Loucy (cell line): ENCODE measurements around the gene RERE.

Experiments used
- H2AFZ ChIP-seq: fragments of 200-600 bp; sonication (generic); 2 replicates; pipeline ENCODE4 v1.6.0; 2016; ENCODE audit warnings: antibody characterized with exemption, mild to moderate bottlenecking, low read length, moderate library complexity
- H3F3A ChIP-seq: fragments of 200-600 bp; 2 replicates; pipeline ENCODE4 v1.6.0; 2016; ENCODE audit warnings: antibody characterized with exemption, low read depth, mild to moderate bottlenecking
- H3K27me3 ChIP-seq: fragments of 200-600 bp; sonication (generic); 2 replicates; pipeline ENCODE4 v1.6.1; 2014; ENCODE audit warnings: low read length, mild to moderate bottlenecking; ENCODE audit not compliant: insufficient read depth, poor library complexity, severe bottlenecking
- H3K36me3 ChIP-seq: fragments of 200-600 bp; sonication (generic); 2 replicates; pipeline ENCODE4 v1.6.1; 2016; ENCODE audit warnings: low read length; ENCODE audit not compliant: insufficient read depth
- H3K4me1 ChIP-seq: fragments of 200-600 bp; sonication (generic); 2 replicates; pipeline ENCODE4 v1.5.1; 2014; ENCODE audit warnings: low read length, mild to moderate bottlenecking; ENCODE audit not compliant: insufficient read depth, poor library complexity, severe bottlenecking
- H3K4me2 ChIP-seq: fragments of 200-600 bp; sonication (generic); 2 replicates; pipeline ENCODE4 v1.6.0; 2014; ENCODE audit warnings: antibody characterized with exemption, low read length, low read depth, mild to moderate bottlenecking; ENCODE audit not compliant: poor library complexity, severe bottlenecking
- H3K4me3 ChIP-seq: fragments of 200-600 bp; sonication (generic); 2 replicates; pipeline ENCODE4 v1.5.1; 2014; ENCODE audit warnings: low read length, mild to moderate bottlenecking, mixed read lengths; ENCODE audit not compliant: poor library complexity, severe bottlenecking
- H3K79me2 ChIP-seq: fragments of 200-600 bp; sonication (generic); 2 replicates; pipeline ENCODE4 v1.6.1; 2014; ENCODE audit warnings: low read length; ENCODE audit not compliant: insufficient read depth
- H3K9ac ChIP-seq: fragments of 200-600 bp; sonication (generic); 2 replicates; pipeline ENCODE4 v1.6.0; 2014; ENCODE audit warnings: mild to moderate bottlenecking, low read depth, low read length, moderate library complexity; ENCODE audit not compliant: poor library complexity, severe bottlenecking
- H3K9me2 ChIP-seq: fragments of 200-600 bp; sonication (generic); replicated peaks from 2 replicates; pipeline ENCODE4 v1.6.1; 2016; ENCODE audit warnings: low read depth, low read length, mixed read lengths
- H3K9me3 ChIP-seq: fragments of 200-600 bp; sonication (generic); 2 replicates; pipeline ENCODE4 v1.6.1; 2014; ENCODE audit warnings: mild to moderate bottlenecking, antibody characterized with exemption, low read length, low read depth; ENCODE audit not compliant: insufficient read depth
- H4K20me1 ChIP-seq: fragments of 200-600 bp; sonication (generic); 2 replicates; pipeline ENCODE4 v1.6.0; 2014; ENCODE audit warnings: antibody characterized with exemption, low read length, mild to moderate bottlenecking; ENCODE audit not compliant: insufficient read depth, poor library complexity, severe bottlenecking
- EZH2phosphoT487 ChIP-seq: fragments of 200-600 bp; IDR thresholded peaks from 2 replicates; pipeline ENCODE4 v1.6.1; 2018; ENCODE audit warnings: antibody characterized with exemption, mild to moderate bottlenecking, moderate library complexity, borderline replicate concordance
- TF ChIP-seq, protein P1 (sequence below): fragments of 200-600 bp; sonication (generic); conservative IDR thresholded peaks from 2 replicates; pipeline ENCODE4 v1.5.1; 2014; ENCODE audit warnings: mild to moderate bottlenecking, antibody characterized with exemption, low read length

RERE gene

DNA sequence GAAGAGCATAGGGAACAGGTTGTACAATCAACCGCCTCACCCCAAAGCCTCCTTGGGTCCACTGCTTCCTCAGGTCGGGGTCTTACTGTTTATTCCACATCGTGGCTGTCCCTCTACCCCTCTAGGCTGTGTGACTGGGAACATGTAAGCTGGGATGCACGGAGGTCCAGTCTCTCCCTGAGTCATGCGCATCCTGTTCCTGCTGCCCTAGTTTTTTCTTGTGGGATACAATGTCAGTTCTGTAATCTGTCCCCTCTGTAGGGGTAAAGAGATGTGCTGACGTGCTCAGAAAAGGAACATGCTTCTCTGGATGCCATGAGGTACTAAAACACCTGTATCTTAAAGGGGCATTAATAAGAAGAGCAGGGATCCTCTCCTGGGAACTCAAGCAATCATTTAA lies 433.4 kb downstream of the RERE start:
- H4K20me1 ChIP-seq = peaks cover 57% of the 10 kb centered on the region
- no peak overlapping the region for H3K9ac ChIP-seq
- H3K4me2 ChIP-seq = no peak overlapping the region
- H3K4me3 ChIP-seq = no peak overlapping the region
- H3K36me3 ChIP-seq = peaks cover 38% of the 10 kb centered on the region; the same call in 1 of the 2 replicates
- no peaks in the 10 kb centered on the region for H3K27me3 ChIP-seq
- no peak overlapping the region for H2AFZ ChIP-seq
- no peaks in the 10 kb centered on the region for H3K9me2 ChIP-seq
- no peaks in the 10 kb centered on the region for H3K9me3 ChIP-seq
- peaks cover 84% of the 10 kb centered on the region for H3K79me2 ChIP-seq
- no peak for TF ChIP-seq EZH2phosphoT487
- TF ChIP-seq, protein P1, sequence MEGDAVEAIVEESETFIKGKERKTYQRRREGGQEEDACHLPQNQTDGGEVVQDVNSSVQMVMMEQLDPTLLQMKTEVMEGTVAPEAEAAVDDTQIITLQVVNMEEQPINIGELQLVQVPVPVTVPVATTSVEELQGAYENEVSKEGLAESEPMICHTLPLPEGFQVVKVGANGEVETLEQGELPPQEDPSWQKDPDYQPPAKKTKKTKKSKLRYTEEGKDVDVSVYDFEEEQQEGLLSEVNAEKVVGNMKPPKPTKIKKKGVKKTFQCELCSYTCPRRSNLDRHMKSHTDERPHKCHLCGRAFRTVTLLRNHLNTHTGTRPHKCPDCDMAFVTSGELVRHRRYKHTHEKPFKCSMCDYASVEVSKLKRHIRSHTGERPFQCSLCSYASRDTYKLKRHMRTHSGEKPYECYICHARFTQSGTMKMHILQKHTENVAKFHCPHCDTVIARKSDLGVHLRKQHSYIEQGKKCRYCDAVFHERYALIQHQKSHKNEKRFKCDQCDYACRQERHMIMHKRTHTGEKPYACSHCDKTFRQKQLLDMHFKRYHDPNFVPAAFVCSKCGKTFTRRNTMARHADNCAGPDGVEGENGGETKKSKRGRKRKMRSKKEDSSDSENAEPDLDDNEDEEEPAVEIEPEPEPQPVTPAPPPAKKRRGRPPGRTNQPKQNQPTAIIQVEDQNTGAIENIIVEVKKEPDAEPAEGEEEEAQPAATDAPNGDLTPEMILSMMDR = no peak
- H3K4me1 ChIP-seq = peaks cover 24% of the 10 kb centered on the region
- no peaks in the 10 kb centered on the region; the same call in 1 of the 2 replicates for H3F3A ChIP-seq

DNA sequence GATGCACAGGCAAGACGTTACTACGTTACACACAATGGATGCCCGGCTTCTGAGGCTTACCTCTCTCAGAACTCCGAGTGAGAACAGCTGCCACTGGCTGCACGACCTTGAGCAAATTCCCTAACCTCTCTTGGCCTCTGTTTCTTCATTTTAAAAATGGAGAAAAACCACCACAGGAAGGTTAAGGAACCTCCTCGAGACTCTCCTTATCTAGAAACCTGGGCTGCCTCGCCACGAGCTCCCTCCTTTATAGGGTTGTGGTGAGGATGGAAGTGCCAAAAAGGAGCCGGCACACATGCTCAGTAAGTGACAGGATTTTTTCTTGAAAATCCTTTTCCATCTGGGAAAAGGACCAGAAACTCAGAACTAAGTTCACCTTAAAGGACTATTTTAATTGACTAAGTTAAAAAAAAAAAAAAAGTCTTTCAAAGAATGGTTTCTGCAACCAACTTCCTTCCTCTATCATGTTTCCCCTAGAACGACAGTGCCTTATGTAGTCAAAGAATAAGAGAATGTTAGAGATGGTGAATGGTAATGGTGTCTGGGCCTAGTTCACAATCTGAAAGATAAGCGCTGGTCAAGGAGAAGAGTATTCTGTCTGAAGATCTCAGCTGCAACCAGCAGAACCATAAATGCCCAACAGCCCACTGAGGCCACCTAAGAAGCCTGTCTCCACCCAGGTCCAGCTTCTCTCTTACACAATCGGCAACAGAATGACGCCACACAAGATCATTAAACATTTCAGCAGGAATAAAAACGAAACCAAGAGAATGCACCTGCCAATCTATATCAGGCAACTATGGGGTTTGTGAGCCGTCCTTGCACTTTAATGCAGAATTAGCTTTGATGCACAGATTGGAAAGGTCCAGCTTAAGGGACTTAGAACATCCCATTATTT lies 434.6 kb downstream of the RERE start:
- no peaks in the 10 kb centered on the region for H3K9me2 ChIP-seq

DNA sequence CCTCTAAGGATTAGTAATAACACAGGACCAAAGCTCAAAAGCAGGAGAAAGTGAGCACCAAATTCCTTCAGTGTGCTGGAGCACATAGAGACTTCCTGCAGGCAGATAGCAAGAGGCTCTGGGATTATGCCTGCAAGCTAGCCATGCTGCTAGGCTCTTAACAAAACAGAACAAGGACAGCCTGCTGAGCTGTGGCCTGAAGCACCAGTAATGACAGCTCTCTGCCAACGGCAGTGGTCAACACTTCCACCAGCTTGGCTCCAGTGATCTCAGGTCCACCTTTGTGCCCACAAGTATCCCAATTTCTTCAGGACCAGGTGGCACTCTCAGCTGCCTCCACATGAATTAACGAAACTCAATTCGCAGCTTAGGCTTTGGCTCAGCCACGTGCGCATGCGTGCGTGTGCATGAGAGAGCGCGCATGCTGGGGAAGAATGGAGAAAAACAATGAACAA lies 435.4 kb downstream of the RERE start:
- Histone ChIP-seq H3K9me3 (no peaks in the 10 kb centered on the region), H3F3A (no peaks in the 10 kb centered on the region; the same call in 1 of the 2 replicates), H3K79me2 (peaks cover 86% of the 10 kb centered on the region), H3K4me2 (no peak overlapping the region), H3K4me1 (peaks cover 43% of the 10 kb centered on the region), H3K27me3 (no peaks in the 10 kb centered on the region), H3K9me2 (no peaks in the 10 kb centered on the region), H3K36me3 (peaks cover 33% of the 10 kb centered on the region; the same call in 1 of the 2 replicates), H3K4me3 (no peak overlapping the region), H2AFZ (no peak overlapping the region), H3K9ac (no peak overlapping the region), H4K20me1 (peaks cover 71% of the 10 kb centered on the region)
- no peak for TF ChIP-seq EZH2phosphoT487
- TF ChIP-seq, protein P1 = no peak

More for the DNA sequence above, 434.6 kb downstream of the RERE start:
- Histone ChIP-seq H3K4me1 (peaks cover 36% of the 10 kb centered on the region), H2AFZ (no peak overlapping the region), H3K4me2 (peak overlapping the region; percentile 28), H3K9me3 (no peaks in the 10 kb centered on the region), H3K79me2 (peaks cover 86% of the 10 kb centered on the region), H3K36me3 (peaks cover 33% of the 10 kb centered on the region; the same call in 1 of the 2 replicates), H3K27me3 (no peaks in the 10 kb centered on the region), H3K9ac (no peak overlapping the region), H3K4me3 (no peak overlapping the region), H3F3A (no peaks in the 10 kb centered on the region; the same call in 1 of the 2 replicates), H4K20me1 (peaks cover 66% of the 10 kb centered on the region)
- no peak for TF ChIP-seq EZH2phosphoT487
- TF ChIP-seq, protein P1 = no peak
